HG03342 (cell line): ENCODE results near the gene OS9.
"Not testable (repeated sequence)": the region's sequence is repeated elsewhere in the genome, so short reads cannot be mapped to it uniquely, and the experiment has no call there.

ENCODE experiments used
- ATAC-seq: cut with Tn5 transposase; IDR thresholded peaks from one replicate; pipeline ENCODE4 v1.9.1; 2021; ENCODE audit warnings: mild to moderate bottlenecking, moderate library complexity; ENCODE audit not compliant: unreplicated experiment

The OS9 gene

GRCh38 chr12:57694459-57695019 is 607 bp downstream of the OS9 start:
- no peak for ATAC-seq

- no peak for ATAC-seq
Observed at GRCh38 chr12:57695770-57696432, 2.0 kb downstream of the OS9 start.

GRCh38 chr12:57697076-57697475 is 3.1 kb downstream of the OS9 start:
- ATAC-seq = no peak

GRCh38 chr12:57698414-57698813 is 4.5 kb downstream of the OS9 start:
- no peak for ATAC-seq

- ATAC-seq = no peak
Observed at GRCh38 chr12:57700317-57700716, 6.4 kb downstream of the OS9 start.

GRCh38 chr12:57707250-57707649 is 13.3 kb downstream of the OS9 start:
- no peak for ATAC-seq

- ATAC-seq = no peak
Observed at GRCh38 chr12:57708296-57708695, 14.4 kb downstream of the OS9 start.

- no peak for ATAC-seq
Observed at GRCh38 chr12:57712701-57713100, 18.8 kb downstream of the OS9 start.

- ATAC-seq = no peak
Observed at GRCh38 chr12:57713209-57713608, 19.3 kb downstream of the OS9 start.

- ATAC-seq = not testable (repeated sequence)
Observed at GRCh38 chr12:57715036-57715748, 21.3 kb downstream of the OS9 start.

- ATAC-seq = no peak
Observed at GRCh38 chr12:57715786-57716185, 21.9 kb downstream of the OS9 start.

- ATAC-seq = no peak
Observed at GRCh38 chr12:57716305-57716704, 22.4 kb downstream of the OS9 start.

GRCh38 chr12:57717131-57717530 is 23.2 kb downstream of the OS9 start:
- no peak for ATAC-seq

GRCh38 chr12:57717846-57718640 is 24.1 kb downstream of the OS9 start:
- ATAC-seq = no peak

GRCh38 chr12:57718641-57719528 is 25.0 kb downstream of the OS9 start:
- no peak for ATAC-seq

- ATAC-seq = no peak
Observed at GRCh38 chr12:57719777-57720605, 26.1 kb downstream of the OS9 start.

- ATAC-seq = no peak
Observed at GRCh38 chr12:57720606-57721595, 27.0 kb downstream of the OS9 start.

GRCh38 chr12:57721846-57722608 is 28.1 kb downstream of the OS9 start:
- not testable (repeated sequence) for ATAC-seq
